ENCODE results near the gene AMPH.

AMPH gene

DNA sequence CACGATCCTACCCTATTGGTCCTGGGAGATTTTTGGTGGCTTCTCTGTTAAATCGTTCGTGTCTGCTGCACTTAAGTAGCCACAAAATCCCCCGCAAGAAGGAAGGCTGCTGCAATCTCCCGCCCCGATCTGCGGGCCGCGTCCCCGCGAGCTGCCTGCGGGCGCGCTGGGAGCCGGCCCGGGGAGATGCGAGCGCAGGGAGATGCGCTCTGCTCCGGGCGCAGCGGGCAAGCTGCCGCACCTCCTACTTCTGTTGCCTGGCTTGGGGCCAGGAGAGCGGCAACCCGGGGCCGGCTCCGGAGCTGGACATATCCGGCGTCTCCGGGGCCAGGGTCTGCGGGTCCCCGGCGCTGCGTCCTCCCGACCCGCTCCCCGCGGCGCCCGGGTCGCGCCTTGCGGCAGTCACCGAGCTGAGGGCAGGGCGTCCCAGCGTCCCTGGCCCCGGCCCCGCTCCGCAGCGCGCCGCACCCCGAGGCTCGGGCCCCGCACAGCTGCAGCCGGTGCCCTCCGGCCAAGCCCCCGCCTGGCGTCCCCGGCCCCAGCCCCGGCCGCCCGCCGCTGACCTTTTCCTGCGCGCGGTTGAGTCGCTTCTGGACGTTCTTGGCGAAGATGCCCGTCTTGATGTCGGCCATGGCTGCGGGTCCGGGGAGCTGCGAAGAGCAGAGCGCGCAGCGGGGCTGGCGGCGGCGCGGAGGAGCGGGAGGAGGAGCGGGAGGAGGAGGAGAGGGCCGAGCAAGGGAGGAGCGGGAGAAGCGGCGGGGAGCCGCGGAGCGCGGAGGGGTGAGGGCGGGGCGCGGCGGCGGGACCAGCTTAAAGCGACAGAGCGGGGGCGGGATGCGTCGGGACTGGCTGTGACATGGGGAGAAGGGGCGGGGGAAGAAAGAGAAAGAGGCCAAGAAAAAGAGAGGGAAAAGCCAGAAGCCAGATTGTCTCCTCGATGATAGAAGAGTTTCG, at the start of gene AMPH:
TSS of gene AMPH (minus strand) at position 654 of the 954 bp plus-strand sequence. CDS start at position 632, 22 bp downstream.
- peak; percentile 25 to 33 for DNase-seq

DNA sequence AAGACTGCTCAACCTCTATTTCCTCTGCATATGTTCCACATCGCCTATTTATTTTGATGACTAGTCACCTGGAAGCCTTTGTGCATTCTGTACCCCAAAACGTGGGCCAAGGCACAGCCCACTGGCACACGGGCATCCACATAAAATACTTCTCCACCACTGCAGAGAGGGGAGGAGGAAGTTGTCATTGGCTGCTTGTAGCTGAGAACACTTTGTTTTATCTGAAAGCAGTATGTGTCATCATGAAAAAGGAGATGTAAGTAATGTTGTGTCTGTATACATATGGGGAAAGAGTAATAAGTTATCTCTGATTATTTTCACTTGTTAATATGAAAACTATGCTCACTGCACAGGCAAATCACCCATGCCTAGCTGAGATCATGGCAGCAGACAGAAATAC, 48.2 kb upstream of the AMPH start:
- DNase-seq = no peak

DNA sequence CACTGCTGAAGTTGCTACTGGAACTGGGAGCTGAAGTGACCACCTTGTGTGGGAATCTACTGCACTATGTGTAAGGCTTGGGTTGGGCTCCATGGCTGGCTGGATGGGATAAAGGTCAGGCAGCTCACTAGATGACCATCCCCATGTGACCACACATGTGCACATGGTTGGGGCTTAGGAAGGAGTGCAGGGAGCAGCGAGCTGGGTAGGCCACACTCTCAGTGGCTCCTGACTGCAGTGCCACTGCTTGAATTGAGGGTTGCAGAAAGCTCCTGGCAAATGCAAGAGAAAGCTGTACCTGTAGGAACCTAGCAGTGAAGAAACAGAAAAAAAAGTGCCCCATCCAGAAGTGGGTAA, 47.5 kb upstream of the AMPH start:
- DNase-seq = no peak

DNA sequence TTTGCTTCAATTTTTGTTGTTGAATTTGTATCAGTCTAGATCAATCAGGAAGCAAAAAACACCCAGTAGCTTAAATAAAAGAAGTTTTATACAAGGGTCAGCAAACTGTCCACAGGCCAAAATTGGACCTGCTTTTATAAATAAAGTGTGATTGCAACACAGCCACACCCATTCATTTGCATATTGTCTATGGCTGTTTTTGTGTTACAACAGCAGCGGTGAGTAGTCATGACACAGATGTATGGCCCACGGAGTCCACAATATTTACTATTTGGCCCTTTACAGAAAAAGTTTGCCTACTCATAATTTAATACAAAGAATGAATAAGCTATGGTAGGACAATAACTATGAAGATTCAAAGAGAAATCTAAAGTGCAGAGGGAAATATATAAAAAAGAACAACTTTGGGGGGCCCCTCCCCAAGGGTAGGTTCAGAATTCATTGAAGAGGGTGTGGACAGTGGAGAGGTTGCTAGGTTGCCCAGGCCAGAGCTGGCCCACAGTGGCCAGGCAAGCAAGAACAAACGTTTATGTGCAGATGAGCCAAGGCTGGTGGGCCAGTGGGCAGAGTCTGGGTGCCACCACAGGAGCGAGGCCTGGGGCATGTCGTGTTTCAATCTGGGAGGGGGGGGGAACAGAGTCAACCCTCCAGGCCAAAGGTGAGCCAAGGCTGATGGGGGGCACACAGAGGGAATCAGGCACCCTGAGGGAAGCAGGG, 47.0 kb upstream of the AMPH start:
- peak in 1 of 2 donors; percentile 46 for DNase-seq

DNA sequence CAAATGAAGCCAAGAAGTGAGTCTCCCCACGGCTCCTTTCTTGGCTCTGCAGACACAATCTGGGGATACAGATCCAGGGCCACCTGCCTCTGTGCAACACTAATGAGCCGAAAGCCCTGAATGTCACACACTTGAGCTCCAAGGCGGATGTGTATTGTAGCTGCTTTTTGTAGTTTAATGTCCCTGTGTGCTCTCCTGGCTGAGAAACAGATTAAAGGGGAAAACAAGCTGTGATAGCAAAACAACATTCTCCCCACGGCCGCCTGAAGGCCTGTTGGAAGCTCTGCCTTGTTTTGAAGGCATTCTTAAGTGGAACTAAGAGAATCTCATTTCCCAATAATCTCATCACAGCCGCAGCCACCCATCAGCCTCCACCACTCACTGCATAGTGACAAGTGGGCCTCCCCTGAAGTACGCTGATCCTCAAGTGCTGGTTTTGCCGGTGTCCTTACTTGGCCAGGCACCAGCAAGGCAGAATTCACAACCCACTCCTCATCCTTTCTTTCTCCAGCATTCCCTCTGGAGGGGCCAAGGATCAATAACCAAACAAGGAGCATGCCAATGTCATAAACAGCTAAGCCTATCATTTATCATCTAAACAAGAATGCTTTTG, 44.4 kb upstream of the AMPH start:
- no peak for DNase-seq

DNA sequence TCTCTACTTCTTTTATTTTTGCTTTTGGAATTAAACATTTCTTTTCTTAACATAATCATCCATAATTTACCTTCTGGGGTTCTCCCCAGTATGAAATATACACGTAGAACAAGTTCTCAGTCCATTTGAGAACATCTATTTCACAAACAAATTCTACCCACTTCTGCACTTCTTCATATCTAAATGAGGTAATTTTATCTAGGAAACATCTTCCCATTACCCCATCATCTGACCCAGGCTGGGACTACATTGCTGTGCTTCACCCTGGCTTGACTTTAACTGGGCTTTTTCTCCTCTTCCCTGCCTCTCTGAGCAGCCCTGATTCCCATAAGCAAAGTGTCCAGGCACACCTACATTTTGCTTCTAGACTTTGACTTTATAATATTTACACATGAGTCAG, 43.3 kb upstream of the AMPH start:
- peak; percentile 60 to 62 for DNase-seq

DNA sequence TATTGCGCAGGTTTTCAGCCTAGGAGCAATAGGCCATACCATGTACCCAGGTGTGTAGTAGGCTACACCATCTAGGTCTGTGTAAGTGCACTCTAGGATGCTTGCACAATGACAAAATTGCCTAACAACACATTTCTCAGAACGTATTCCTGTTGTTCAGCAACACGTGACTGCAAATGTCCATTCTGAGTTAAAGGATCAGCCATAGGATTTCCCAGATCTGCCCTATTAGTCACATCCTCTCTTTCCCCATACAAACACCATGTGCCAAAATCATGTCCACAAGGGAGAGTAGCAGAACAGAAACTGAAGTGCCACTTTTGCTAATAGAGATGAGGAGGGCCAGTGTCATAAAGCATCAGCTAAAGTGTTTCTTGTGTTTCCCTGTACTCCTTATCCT, 42.6 kb upstream of the AMPH start:
- peak; percentile 96 for DNase-seq

DNA sequence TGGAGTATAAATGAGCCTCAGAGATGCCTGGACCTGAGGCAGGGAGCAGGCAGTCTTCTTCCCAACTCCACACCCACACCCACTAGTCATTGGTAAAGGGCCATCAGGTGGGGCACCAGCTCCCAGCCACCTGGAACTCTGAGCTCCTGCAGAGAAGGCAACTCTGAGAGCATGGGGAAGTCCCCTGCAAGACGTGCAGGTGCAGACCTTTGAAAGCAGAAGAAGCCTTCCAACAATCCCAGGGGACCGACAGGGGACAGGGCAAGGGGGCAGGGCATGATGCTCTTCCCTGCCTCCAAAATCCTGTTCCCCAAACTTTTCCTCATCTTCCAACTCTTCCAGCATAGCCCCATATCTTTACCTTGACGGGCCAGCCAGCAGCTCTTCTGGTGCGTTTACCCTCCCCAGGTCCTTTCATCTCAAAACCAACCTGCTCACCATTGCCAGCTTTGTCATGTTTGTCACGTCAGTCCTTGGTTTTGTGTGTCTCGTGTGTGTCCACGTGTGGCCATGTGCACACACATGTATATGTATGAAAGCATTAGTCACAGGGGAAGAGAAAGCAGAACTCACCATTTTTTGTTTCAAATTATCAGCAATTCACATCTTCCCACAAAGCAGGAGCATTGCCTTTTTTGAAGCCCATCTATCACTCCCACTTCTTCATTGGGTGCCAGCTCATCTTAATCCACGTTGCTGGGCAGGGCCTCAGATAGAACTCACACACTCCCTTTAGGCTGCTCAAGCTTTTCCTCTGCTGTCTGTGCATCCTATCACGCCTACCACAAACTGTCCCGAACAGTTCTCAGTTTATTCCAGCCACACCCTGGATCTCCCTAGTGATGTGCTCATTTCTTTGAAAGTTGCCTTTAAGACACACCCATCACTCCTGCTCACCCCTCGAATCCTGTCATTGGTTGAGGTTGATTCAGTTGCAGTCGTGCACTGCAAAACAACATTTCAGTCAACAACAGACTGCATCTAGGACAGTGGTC, 41.0 kb upstream of the AMPH start:
- peak; percentile 40 to 41 for DNase-seq

DNA sequence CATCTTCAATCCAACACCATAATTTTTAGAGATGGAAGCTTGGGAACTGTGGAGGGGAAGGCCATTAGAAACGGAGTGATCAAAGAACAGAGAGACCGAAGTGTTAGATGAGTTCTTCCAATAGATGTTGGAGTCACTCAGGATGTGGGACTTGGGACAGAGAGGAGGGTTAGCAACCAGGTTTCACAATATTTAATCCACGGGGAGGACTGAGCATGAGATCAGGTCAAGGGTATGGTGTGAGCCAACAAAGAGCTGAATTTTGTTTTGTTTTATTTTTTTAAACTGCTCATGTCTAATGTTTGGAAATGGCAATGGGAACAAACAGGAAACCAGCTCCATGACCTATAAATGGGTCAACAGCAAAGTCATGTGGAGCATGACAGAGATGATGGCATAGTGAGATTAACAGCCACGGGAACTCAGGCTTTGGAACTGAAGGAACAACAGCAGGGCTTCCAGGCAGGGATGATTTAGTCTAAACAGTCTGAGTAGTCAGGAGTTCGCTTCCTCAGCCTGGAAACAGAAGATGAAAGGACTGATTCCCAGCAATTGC, 38.9 kb upstream of the AMPH start:
- DNase-seq = no peak

DNA sequence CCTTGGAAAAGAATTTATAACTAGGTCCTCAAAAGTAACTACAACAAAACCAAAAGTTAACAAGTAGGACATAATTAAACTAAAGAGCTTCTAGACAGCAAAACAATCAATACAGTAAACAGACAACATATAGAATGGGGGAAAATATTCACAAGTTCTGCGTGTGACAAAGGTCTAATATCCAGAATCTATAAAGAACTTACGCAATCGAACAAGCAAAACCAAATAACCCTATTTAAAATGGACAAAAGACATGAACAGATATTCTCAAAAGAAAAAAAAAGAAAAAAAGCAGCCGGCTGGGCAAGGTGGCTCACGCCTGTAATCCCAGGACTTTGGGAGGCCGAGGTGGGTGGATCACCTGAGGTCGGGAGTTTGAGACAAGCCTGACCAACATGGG, 33.8 kb upstream of the AMPH start:
- no peak for DNase-seq

DNA sequence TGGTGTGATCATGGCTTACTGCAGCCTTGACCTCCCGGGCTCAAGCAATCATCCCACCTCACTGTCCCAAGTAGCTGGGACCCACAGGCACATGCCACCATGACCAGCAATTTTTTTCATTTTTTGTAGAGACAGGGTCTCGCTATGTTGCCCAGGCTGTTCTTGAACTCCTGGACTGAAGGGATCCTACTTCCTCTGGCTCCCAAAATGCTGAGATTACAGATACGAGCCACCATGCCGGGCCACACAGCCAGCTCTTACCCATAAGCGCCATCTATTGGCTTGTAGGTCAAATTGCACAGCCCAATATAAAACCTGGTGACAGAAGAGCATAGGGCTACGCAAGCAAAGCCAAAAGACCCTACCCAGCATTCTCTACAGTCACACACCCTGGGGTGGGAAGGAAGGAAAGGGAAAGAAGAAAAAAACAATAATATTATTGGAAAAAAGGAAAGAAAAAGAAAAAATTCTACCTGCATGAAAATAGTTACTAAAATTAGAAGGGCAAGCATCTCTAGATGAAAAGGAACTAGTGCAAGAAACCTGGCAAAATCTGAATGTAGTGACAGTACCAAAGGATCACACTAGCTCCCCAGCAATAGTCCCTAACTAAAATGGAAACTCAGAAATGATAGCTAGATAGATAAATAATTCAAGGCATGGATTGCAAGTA, 29.4 kb upstream of the AMPH start:
- DNase-seq = peak; percentile 59 to 79

DNA sequence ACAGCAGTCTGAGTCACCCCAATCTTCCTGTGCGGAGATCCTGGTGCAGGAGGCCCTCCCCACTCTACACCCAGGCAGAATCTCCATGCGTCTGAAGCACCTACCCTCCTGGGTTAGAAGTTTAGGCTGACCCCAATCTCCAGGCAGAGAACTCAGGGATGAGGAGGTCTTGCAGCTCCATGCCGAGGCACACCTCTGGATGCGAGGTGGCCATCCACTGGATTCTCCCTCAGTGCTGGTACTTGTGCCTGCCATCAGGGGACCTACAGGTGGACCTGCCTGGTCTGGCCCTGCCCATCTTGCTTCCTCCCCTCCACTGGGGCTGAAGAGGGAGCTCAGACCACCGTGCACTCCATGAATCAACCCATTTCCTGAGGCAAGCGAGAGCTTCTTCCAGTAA, 28.8 kb upstream of the AMPH start:
- DNase-seq = no peak

DNA sequence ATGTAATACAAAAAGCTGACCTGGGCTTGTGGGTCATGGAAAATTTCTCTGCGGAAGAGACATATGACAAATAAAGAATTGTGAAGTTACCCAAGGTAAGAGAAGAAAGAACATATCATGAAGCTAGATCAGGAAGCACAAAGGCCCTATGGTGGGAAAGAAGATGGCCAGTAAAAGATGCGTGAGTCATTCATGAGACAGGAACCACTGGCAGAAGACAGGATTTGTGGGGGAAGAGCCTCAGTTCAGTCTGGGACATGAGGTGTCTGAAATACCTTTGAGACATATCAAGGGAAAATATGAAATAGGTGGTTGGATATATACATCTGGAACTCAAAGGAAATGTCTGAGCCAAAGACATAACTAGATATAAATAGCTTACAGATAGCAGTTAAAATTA, 27.7 kb upstream of the AMPH start:
- DNase-seq = peak; percentile 28 to 29

DNA sequence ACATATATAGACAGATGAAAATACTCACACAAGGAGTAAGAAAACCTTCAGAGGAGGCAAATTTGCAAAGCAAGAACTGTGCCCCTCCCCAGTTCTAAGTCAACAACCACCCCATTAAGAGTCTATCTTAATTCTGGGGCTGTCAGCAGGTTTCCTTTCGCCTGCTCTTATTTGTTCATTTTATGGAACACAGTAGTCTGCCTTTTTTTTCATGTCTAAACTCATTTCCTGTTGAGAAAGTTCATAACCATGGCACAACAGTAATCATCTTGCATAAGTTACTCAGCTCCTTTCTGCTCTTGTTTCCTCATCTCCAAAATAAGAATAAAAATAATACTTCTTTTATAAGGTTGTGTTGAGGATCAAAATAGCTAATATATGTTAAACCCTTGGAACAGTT, 25.8 kb upstream of the AMPH start:
- peak; percentile 76 to 85 for DNase-seq

DNA sequence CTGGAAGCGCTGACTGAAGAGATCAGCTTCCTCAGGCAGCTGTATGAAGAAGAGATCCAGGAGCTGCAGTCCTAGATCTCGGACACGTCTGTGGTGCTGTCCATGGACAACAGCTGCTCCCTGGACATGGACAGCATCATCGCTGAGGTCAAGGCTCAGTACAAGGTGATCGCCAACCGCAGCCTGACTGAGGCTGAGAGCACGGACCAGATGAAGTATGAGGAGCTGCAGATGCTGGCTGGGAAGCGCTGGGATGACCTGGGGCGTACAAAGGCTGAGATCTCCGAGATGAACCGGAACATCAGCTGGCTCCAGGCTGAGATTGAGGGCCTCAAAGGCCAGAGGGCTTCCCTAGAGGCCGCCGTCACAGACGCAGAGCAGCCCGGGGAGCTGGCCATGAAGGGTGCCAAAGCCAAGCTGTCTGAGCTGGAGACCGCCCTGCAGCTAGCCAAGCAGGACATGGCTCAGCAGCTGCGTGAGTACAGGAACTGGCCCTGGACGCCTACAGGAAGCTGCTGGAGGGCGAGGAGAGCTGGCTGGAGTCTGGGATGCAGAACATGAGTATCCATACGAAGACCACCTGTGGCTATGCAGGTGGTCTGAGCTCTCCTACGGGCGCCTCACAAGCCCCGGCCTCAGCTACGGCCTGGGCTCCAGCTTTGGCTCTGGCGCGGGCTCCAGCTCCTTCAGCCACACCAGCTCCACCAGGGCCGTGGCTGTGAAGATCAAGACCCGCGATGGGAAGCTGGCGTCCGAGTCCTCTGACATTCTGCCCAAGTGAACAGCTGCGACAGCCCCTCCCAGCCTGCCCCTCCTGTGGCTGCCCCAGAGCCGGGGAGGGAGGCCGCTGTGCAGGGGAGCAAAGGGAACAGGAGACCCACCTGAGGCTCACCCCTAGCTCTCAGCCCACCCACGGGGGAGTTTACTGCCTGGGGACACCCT, 24.9 kb upstream of the AMPH start:
- DNase-seq = no peak

DNA sequence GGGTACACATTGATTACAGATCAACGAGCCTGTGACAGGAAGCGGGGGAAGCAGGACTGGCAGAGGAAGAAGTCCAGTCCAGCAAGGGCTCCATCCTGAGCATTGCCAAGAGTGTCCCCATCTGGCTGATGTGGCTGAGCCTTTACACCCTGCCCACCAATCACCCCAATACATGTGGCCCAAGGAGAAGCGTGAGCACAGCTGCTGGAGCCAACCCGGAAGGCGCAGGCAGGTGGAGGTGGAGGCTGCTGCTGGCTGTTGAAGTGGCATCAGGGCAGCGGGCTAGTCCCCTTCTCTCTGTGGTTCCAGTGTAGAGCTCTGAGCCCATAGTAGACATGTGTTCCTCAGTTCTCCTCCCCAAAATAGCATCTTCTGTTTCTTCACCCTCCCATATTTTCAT, 6.8 kb upstream of the AMPH start:
- no peak for DNase-seq

DNA sequence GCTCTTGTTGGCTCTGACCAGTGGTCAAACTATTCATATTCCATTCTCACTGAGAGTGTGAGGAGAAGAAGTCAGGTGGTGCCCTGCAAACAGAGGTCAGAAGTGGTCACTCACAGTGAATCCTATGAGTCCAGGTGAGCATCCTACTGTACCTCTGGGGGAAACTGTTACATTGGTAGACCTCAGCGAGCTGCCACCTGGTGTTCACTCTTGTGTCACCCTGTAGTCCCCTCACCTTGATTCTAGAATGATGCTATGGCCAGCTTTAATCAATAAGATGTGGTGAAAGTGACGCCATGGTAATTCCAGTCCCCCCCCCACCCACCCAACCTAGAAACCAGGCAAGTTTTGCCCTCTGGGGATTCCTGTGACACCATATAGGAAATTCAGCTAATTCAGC, 1.2 kb upstream of the AMPH start:
- no peak for DNase-seq

DNA sequence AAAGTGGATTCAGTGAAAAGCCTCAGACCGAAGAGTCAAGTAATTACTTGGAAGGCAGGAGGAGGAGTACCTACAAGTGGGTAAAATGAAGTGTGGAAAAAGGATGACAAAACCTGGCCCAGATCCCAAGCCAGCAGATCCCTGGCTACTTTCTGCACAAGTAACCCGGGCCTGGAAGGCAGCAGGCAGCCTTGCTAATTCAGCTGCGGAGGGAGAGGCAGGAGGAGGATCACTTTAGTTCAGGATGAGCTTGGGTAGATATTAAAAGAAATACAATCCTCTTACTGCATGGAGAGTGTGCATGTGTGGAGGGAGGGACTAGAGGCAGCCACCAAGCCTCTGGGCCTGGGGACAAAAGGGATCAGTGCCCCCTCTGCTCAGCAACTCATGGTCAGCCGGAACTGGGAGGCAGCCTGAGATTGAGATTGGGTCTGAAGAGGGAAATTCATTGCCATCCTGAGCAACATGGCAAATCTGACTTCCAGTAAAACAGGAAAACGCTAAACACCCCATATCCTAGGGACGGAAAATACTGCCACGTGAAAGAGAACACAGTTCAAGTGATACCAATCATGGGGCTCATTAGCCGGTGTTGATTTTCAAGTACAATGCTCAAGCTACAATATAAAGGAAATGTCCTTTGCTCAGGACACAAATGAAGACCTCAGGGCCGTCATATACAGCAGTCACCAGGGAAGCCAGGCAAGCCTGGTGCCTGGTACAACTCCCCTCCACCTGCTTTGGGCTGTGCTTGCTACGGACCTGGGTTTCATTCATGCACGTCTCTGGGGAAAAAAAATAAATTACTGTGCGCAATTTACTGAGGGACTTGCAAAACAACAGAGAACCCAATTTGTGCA, 1.3 kb downstream of the AMPH start:
- DNase-seq = peak in 1 of 2 donors; percentile 7
